Stimulated activated CD8-positive, alpha-beta memory T cell treated with anti-CD3 and anti-CD28 coated beads, Interleukin-4, amount 100 ng/mL, for 24 hours (primary cell): ENCODE data around the gene CALB2.
"Not testable (repeated sequence)": the region's sequence is repeated elsewhere in the genome, so short reads cannot be mapped to it uniquely, and the experiment has no call there.

Source experiments
- DNase-seq: peaks from one replicate; pipeline ENCODE4 v3.0.0-alpha.2; 2020; ENCODE audit warnings: low read depth

The CALB2 gene, protein sequence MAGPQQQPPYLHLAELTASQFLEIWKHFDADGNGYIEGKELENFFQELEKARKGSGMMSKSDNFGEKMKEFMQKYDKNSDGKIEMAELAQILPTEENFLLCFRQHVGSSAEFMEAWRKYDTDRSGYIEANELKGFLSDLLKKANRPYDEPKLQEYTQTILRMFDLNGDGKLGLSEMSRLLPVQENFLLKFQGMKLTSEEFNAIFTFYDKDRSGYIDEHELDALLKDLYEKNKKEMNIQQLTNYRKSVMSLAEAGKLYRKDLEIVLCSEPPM

GRCh38 chr16:71358464-71358998 lies at the start of gene CALB2:
Gene CALB2 (plus strand): TSS chr16:71358723. CDS start chr16:71358793, 70 bp downstream.
- peak; percentile 48 for DNase-seq

DNA sequence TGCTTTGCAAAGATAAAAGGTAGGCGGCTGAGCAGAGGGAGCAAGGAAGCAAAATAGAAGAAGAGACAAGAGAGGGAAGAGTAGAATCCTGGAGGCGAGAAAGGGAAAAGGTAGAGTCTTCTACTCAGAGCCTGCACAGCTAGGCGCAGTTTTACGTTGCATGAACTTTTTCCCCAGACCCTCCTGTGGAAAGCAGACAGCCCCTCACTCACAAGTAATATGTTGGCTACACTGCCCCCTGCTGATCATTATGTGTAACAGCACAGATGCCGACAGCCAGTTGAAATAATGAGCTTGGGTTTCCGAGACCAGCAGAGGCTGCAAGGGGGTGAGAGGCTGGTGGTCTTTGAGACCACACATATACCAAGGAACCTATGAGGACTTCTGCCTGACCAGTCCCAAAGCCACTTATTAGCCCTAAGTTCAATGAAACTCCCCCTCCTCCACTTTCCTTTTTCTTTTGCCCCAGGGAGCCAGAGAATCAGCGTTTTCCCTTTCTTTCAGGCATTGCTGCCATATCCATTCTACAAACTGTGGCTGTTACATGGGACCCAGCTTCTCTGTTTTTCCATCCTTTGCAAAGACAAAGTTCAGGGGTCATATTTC lies 46.9 kb upstream of the CALB2 start:
- no peak for DNase-seq

DNA sequence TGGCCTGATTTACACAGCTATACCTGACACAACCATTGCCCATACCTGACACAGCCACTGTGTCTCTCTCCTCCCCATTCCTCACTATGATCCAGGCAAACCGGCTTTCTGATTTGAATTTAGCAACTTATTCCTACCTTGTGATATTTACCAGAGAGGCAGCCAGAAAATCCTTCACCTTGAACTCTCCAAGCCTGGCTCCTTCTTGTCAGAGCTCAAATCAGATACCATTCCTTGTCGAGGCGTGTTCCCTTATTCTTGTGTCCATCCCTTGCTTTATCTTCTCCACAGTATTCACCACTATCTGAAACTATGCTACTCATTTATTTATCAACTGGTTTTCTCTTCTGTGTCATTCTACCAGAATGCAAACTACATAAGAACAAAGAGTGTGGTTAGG lies 44.9 kb upstream of the CALB2 start:
- DNase-seq: not testable (repeated sequence)

- DNase-seq: no peak
Measured at GRCh38 chr16:71315269-71315668, 43.3 kb upstream of the CALB2 start.

GRCh38 chr16:71319999-71320398 lies 38.5 kb upstream of the CALB2 start:
- DNase-seq: no peak

DNA sequence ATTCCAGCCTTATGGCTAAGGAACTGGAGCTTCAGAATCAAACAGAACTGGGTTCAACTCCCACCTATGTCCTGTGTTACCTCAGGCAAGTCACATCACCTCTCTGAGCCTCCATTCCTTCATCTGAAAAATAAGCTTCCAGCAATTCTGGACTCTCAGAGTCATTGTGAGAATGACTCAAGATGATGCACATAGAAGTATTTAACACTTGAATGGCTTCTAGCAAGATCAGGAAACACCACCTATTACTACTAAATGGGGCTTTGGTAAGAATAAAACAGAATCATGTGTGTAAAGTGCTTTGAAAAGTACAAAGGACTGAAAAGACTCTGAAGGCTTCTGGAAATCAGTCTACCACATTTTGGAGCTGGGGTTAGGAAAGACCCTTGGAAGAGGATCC lies 30.8 kb upstream of the CALB2 start:
- DNase-seq: no peak

- no peak for DNase-seq
Measured at GRCh38 chr16:71328151-71328550, 30.4 kb upstream of the CALB2 start.

- no peak for DNase-seq
Measured at GRCh38 chr16:71337631-71338030, 20.9 kb upstream of the CALB2 start.

DNA sequence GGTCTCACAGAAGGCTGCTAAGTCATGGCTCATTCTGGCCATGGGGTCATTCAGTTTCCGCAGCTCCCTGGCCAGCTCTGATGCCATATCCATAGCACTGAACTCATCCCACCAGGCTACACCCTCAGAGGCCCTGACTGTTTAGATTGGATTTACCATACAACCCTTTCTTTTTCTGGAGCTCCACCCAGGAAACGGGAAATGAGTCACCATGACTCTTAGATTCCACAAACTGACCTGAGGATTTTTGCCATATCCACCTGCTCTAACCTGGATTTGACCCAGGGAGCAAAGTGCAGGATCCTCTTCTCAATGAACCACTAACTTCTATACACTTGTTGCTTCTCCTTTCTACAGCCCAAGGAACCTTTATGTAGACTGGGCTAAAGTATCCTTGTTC lies 20.3 kb upstream of the CALB2 start:
- no peak for DNase-seq

DNA sequence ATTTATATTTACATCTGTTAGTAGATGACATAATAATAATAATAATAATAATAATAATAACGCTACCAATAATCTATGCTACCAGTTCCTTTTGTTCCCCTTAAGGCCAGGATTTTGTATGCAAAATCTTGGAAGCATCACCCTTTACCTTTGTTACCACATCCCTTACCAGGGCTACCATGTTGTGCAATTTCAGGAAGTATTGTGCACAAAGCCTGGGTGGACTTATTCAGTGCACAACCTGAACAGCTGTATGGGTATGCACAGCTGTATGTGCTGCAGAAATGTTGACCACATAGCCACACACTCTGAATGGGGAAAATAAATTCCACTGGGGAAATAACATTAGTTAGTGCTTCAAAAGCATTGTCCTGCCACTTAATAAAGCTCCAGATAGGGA lies 19.9 kb upstream of the CALB2 start:
- no peak for DNase-seq

DNA sequence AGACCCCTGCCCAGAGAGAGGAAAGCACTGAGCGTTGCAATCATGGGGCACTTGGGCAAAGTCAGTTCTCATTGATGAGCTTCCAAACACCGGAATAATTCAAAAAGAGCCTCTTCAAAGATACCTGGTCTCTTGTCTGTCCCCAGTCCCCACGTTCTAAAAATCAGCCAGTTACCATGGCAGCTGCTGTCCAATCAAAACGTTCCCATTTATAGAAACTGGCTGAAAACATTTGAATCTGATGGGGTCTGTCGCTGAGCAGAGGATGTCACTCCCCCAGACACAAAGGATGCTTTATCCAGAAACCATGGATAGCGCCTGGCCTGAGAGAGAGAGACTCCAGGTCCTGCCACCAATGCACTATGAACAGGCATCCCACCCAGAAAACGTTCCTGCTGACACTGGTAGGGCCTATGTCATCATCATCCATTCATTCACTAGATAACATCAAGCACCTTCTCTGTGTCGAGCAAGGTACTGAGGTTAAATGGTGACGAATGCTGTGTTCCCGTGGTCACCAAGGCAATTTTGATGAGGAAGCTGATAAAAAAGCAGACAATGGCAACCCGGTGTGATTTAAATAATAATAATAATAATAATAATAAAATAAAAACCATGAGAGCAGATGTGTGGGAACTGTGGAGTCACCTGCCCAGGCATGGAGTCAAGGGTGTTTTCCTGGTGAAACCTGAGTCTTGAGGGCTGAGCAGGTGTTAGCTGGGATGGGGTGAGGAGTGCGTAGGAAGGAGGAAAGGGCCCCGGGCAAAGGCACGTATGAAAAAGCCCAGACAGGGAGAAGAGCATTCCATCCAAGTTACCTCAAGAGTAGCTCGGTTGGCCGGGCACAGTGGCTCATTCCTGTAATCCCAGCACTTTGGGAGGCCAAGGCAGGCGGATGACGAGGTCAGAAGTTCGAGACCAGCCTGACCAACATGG lies 19.0 kb upstream of the CALB2 start:
- DNase-seq: no peak

DNA sequence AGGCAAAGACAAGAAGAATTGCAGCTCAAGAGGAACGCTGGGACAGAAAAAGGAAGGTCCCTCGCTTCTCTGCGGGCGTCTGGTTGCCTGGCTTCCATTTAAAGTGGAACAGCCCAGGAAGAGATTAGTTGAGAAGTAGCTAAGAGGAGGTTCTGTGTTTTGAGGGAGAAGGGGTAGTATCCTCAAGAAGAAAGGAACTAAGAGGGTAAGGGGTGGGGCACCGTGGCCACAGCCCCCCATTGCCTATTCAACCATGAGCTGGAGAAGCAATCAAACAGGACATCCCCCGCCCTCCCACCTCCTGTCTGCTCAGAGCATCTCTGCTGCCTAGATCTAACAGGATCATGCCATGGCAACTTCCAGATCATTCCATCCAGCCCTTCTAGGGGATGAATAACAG lies 18.1 kb upstream of the CALB2 start:
- DNase-seq: no peak

DNA sequence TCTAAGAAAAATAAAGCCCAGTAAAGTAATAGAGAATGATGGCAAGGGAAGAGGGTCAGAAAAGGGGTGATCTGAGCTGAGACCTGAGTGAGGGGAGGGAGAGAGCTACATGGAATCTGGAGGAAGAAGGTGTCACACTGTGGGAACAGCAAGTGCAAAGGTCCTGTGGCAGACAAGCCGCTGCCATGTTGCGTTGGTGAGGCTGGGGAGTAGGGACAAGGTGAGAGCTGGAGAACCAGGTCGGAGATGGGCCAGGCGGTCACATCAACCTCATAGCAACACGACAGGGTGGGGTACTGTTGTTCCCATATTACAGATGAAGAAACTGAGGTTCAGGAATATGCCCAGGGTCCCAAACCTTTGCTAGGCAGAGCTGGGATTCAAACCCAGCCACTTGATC lies 16.6 kb upstream of the CALB2 start:
- no peak for DNase-seq

DNA sequence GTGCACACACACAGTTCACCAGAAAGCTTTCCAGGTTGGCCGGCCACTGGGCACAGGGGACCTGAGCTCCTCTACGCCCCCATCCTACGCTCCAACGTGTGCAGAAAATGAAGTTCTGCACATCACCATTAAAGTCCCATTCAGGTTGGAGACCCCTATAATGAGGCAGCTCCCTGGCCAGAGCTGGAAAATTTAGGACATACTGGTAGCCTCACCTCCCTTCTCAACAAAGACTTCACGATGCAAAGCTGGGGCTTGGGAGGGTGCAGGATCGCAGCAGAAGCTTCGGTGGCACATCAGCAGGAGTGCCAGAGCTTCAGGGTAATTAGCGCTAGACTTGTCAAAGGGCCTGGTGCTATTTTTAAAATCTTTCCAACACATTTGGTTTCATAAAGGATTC lies 15.4 kb upstream of the CALB2 start:
- DNase-seq: no peak

- DNase-seq: no peak
Measured at GRCh38 chr16:71344315-71344905, 14.1 kb upstream of the CALB2 start.

- no peak for DNase-seq
Measured at GRCh38 chr16:71345031-71345430, 13.5 kb upstream of the CALB2 start.

GRCh38 chr16:71347146-71347545 lies 11.4 kb upstream of the CALB2 start:
- no peak for DNase-seq

GRCh38 chr16:71348262-71349085 lies 10.0 kb upstream of the CALB2 start:
- DNase-seq: no peak

DNA sequence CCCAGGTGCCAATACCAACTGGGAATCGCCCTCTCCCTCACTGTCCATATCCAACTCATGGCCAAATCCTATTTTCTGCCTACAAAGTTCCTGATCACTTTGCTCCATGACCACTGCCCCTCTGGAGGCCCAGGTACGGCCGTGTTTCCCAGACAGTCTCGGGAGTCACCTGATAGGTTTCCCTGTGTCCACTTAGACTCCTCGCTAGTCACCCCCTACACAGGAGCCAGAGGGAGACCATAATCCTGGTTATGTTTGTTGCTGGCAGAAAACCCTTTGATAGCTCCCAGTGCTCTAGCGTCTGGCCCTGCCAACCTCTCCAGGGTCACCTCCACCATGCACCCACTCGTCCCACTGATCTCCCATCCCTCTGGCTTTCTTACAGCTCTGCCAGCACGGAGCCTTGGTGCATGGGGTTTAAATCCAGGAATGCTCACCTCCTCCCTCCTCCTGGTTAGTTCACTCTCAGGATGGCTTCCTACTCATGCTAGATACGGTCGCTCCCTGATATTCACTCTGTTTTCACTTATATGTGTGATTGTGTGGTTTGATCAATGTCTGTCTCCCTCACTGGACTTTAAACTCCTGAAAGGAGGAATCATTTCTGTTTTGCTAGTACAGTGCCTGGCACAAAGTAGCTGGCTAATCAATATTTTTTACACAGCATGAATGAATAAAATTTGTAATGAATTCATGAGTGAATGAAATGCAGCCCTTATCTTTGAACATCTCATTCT lies 7.5 kb upstream of the CALB2 start:
- DNase-seq: no peak

- DNase-seq: no peak
Measured at GRCh38 chr16:71351558-71351901, 7.0 kb upstream of the CALB2 start.

- no peak for DNase-seq
Measured at GRCh38 chr16:71352466-71352865, 6.1 kb upstream of the CALB2 start.
